ENCODE results near the gene KCTD7. TPM values are rescaled to one million over a fixed set of nuclear protein-coding genes. Genes with fewer than 3 reads are reported as not detected.
"Not testable (repeated sequence)": the region's sequence is repeated elsewhere in the genome, so short reads cannot be mapped to it uniquely, and the experiment has no call there.

Gene KCTD7
- total RNA-seq, 2 donors from 2014 or later, result 8.2 to 11.3 TPM

DNA sequence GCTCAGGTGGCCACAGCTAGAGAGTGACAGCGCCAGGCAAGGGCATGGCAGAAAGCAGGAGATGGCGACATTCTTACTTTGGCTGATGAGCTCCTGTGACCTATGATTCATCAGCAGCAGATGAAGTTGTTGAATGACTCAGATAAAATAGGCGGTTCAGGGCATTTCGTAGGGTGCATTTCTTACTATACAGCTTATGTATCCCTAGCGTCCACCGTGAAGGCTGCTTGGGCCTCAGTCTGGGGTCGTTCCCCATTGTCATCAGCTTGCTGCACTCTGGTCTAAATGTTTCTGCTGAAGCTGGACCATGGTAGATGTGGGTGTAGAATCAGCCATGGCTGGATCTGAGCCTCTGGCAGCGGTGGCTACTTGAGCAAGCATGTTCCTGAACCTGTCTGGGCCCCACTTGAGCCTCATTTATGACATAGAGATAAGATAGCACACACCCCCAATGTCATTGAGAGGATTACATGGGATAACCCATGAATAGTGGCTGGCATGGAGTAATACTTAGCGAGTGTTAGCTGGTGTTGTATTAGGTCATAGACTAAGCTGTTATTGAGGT, 7.4 kb downstream of the KCTD7 start:
- peaks cover 0 to 11% of the 10 kb centered on the region in 2 donors for H3K36me3 Mint-ChIP-seq
- not testable (repeated sequence) for H3K9me3 Mint-ChIP-seq, H3K27ac Mint-ChIP-seq
- ATAC-seq (peak; percentile 90 to 91), DNase-seq (ENCODE audit: low spot score in 2 of 2) (peak in 1 of 2 donors; percentile 23)

- DNase-seq (ENCODE audit: low spot score in 2 of 2), result no peak
- Mint-ChIP-seq H3K9me3 (no peaks in the 10 kb centered on the region), H3K36me3 (peaks cover 0 to 5% of the 10 kb centered on the region in 2 donors), H3K27ac (no peak overlapping the region)
- no peak for ATAC-seq
These were observed 9.8 kb downstream of the KCTD7 start for GRCh38 chr7:66638309-66639099.

DNA sequence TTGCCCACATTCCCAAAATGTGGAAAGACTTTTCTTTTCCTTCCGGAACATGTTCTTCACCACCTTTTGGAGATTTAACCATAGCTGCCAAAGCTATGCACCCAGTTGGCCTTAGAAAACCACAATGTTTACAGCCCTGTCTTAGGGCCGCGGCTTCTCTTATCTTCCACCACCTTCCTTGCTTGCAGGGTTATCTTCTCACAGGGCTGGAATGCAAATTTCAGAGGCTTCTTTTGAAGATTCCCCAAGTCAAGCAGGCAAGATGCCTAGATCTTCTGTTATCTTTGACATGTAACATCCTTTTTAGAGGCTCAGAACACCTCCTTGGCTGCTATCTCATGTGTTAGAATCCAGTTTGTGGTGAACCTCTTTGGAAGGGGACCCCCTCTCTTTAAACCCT, 11.1 kb downstream of the KCTD7 start:
- ATAC-seq (no peak), DNase-seq (ENCODE audit: low spot score in 2 of 2) (no peak)
- peaks cover 0 to 4% of the 10 kb centered on the region in 2 donors for H3K36me3 Mint-ChIP-seq
- H3K27ac Mint-ChIP-seq, result no peak overlapping the region
- H3K9me3 Mint-ChIP-seq, result no peaks in the 10 kb centered on the region

GRCh38 chr7:66640802-66641525, 12.3 kb downstream of the KCTD7 start:
- ATAC-seq, result no peak
- no peaks in the 10 kb centered on the region for H3K9me3 Mint-ChIP-seq

DNA sequence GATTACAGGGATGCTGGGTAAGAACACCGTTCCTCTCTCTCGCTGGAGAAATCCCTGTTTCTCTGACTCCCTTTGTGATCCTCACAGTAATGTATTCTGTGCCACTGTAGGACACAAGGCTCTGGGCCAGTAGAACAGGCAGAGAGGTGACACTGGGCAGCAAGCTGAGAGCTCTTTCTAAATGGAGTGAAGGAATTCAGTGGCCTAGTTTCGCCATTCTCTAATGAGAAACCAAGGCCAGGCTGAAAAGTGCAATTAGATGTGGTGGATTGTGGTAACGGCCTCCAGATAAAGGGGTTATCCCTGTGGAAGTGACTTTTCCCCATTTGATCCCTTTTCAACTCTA, 12.8 kb downstream of the KCTD7 start:
- Mint-ChIP-seq H3K9me3 (no peaks in the 10 kb centered on the region), H3K36me3 (peaks cover 0 to 4% of the 10 kb centered on the region in 2 donors), H3K27ac (no peak overlapping the region)
- ATAC-seq (no peak), DNase-seq (ENCODE audit: low spot score in 2 of 2) (no peak)

More at GRCh38 chr7:66640802-66641525, 12.3 kb downstream of the KCTD7 start:
- Mint-ChIP-seq H3K27ac (no peak overlapping the region), H3K36me3 (peaks cover 0 to 4% of the 10 kb centered on the region in 2 donors)
- no peak for DNase-seq (ENCODE audit: low spot score in 2 of 2)

- DNase-seq (ENCODE audit: low spot score in 2 of 2) (no peak), ATAC-seq (no peak)
- Mint-ChIP-seq H3K9me3 (no peaks in the 10 kb centered on the region), H3K36me3 (peaks cover 0 to 4% of the 10 kb centered on the region in 2 donors), H3K27ac (no peak overlapping the region)
These were observed 13.5 kb downstream of the KCTD7 start for GRCh38 chr7:66642186-66642585.

DNA sequence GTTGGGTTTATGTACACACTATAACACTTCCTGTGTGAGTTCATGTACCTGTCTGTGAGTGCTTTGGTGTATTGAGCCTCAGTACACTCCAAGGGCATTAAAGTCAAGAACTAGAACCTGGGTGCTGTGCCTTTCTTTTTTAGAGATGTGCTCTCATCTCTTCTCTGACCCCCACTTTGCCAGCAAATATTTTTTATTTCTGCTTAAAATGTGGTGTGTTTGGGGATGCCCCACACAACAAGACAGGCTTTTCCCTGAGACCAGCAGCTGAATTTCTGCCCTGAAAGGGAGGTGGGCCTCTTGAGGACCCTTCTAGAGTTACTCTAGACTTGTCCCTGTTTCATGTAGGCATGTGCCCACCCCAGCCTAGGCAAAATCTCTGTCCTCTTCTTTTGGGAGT, 14.3 kb downstream of the KCTD7 start:
- ATAC-seq, result no peak
- Mint-ChIP-seq H3K36me3 (peaks cover 0 to 4% of the 10 kb centered on the region in 2 donors), H3K9me3 (no peaks in the 10 kb centered on the region), H3K27ac (peak overlapping the region in 1 of 2 donors; percentile 41)
- no peak for DNase-seq (ENCODE audit: low spot score in 2 of 2)

GRCh38 chr7:66643395-66643794, 14.7 kb downstream of the KCTD7 start:
- H3K36me3 Mint-ChIP-seq, result peaks cover 0 to 4% of the 10 kb centered on the region in 2 donors
- no peak for ATAC-seq
- no peaks in the 10 kb centered on the region for H3K9me3 Mint-ChIP-seq
- peak overlapping the region; percentile 16 to 77 for H3K27ac Mint-ChIP-seq
- no peak for DNase-seq (ENCODE audit: low spot score in 2 of 2)

DNA sequence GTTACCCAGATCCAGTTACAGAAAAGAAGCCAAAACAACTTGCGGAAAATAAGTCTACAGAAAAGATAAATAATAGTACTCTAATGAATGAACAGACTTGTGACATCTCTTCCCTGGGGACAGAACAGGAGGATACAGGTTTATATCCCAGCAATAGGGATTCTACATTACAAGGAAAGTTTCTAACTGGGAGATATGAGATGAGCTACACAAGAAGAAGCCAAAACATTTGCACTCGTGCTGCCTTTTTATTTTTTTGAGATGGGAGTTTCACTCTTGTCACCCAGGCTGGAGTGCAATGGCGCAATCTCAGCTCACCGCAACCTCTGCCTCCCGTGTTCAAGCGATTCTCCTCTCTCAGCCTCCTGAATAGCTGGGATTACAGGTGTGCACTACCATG, 22.3 kb downstream of the KCTD7 start:
- DNase-seq (ENCODE audit: low spot score in 2 of 2); H3K9me3 Mint-ChIP-seq; ATAC-seq; H3K27ac Mint-ChIP-seq: not testable (repeated sequence)
- peaks cover 15% of the 10 kb centered on the region in 2 donors for H3K36me3 Mint-ChIP-seq

GRCh38 chr7:66653719-66654274, 25.1 kb downstream of the KCTD7 start:
- H3K27ac Mint-ChIP-seq, result peak overlapping the region; percentile 98
- peaks cover 15% of the 10 kb centered on the region in 2 donors for H3K36me3 Mint-ChIP-seq
- H3K9me3 Mint-ChIP-seq; ATAC-seq; DNase-seq (ENCODE audit: low spot score in 2 of 2): not testable (repeated sequence)

- no peaks in the 10 kb centered on the region for H3K9me3 Mint-ChIP-seq
- peak overlapping the region; percentile 98 for H3K27ac Mint-ChIP-seq
- peak; percentile 97 to 99 for DNase-seq (ENCODE audit: low spot score in 2 of 2)
- H3K36me3 Mint-ChIP-seq, result peaks cover 15% of the 10 kb centered on the region in 2 donors
- peak; percentile 94 to 97 for ATAC-seq
These were observed 25.8 kb downstream of the KCTD7 start for GRCh38 chr7:66654275-66655112.

- ATAC-seq, result peak in 1 of 2 donors; percentile 40
- peak; percentile 12 to 58 for DNase-seq (ENCODE audit: low spot score in 2 of 2)
- peak overlapping the region; percentile 95 to 98 for H3K27ac Mint-ChIP-seq
- not testable (repeated sequence) for H3K9me3 Mint-ChIP-seq
- peaks cover 15% of the 10 kb centered on the region in 2 donors for H3K36me3 Mint-ChIP-seq
These were observed 26.6 kb downstream of the KCTD7 start for GRCh38 chr7:66655113-66655806.

DNA sequence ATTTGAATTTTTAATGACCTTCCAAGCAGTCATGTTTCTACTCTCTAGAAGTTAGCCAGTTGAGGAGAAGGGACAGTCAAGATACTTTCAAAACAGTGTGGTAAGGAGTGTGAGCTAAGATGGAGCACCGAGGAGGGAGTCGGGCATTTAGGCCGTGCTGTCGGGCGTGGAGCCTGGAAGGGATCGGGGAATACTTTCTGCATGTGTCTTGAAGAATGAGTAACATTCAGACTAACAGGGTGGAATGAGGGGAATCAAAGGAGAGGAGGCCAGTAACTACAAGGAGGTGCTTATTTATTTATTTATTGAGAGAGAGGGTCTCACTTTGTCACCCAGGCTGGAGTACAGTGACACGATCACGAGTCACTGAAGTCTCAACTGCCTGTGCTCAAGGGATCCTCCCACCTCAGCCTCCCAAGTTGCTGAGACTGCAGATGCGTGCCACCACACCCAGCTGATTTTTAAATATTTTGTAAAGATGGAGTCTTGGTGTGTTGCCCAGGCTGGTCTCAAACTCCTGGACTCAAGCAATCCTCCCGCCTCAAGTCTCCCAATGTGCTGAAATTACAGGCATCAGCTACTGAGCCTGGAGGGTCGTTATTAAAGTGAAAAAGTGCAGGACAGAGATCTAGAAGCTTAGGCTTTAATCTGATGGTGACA, 27.3 kb downstream of the KCTD7 start:
- H3K27ac Mint-ChIP-seq, result peak overlapping the region in 1 of 2 donors; percentile 98
- H3K36me3 Mint-ChIP-seq, result peaks cover 15% of the 10 kb centered on the region in 2 donors
- DNase-seq (ENCODE audit: low spot score in 2 of 2); ATAC-seq; H3K9me3 Mint-ChIP-seq: not testable (repeated sequence)

GRCh38 chr7:66657798-66658197, 29.1 kb downstream of the KCTD7 start:
- H3K9me3 Mint-ChIP-seq, result no peaks in the 10 kb centered on the region
- no peak for DNase-seq (ENCODE audit: low spot score in 2 of 2)
- no peak for ATAC-seq
- peaks cover 15 to 20% of the 10 kb centered on the region in 2 donors for H3K36me3 Mint-ChIP-seq
- H3K27ac Mint-ChIP-seq, result no peak overlapping the region

GRCh38 chr7:66662646-66663264, 34.1 kb downstream of the KCTD7 start:
- no peak overlapping the region for H3K27ac Mint-ChIP-seq
- ATAC-seq, result no peak
- no peak for DNase-seq (ENCODE audit: low spot score in 2 of 2)
- peaks cover 0 to 6% of the 10 kb centered on the region in 2 donors for H3K36me3 Mint-ChIP-seq
- H3K9me3 Mint-ChIP-seq, result no peaks in the 10 kb centered on the region

Data from activated naive CD4-positive, alpha-beta T cell treated with anti-CD3 and anti-CD28 coated beads, Interleukin-2, amount 50 U/mL, for 72 hours (primary cell).